SU-DHL-6 (cell line): ENCODE results near the gene SLC30A2.

ENCODE experiments used
- CTCF ChIP-seq: fragments of 200-600 bp; sonication (generic); IDR thresholded peaks from one replicate; pipeline ENCODE4 v1.5.1; 2017; ENCODE audit warnings: antibody characterized with exemption, mild to moderate bottlenecking, low read length, moderate library complexity; ENCODE audit not compliant: insufficient read depth, poor library complexity, severe bottlenecking
- EZH2phosphoT487 ChIP-seq: fragments of 200-600 bp; sonication (generic), shearing (Covaris generic); conservative IDR thresholded peaks from 2 replicates; pipeline ENCODE4 v1.6.1; 2018; ENCODE audit warnings: mild to moderate bottlenecking, antibody characterized with exemption, low read length, moderate library complexity, mixed read lengths

GRCh38 chr1:26064553-26064952, 18.6 kb upstream of the SLC30A2 start:
- no peak for TF ChIP-seq CTCF
- no peak for TF ChIP-seq EZH2phosphoT487
